Renal cortical epithelial cell (primary cell): ENCODE measurements around the gene CLK2. TPM values are rescaled to one million over a fixed set of nuclear protein-coding genes. Genes with fewer than 3 reads are reported as not detected.
"Not testable (repeated sequence)": the region's sequence is repeated elsewhere in the genome, so short reads cannot be mapped to it uniquely, and the experiment has no call there.

ENCODE experiments used
- DNase-seq: peaks from one replicate; pipeline ENCODE4 v3.0.0-alpha.2; 2011; ENCODE audit warnings: low read depth
- total RNA-seq: library from RNA; depleted of rRNA; stranded (reverse); fragments of >200 nt; gene quantifications from 2 replicates; pipeline ENCODE4 v1.2.3, GENCODE V29; 2014

The CLK2 gene
- total RNA-seq, 1 donor from 2014 or later: 33.1 TPM

DNA sequence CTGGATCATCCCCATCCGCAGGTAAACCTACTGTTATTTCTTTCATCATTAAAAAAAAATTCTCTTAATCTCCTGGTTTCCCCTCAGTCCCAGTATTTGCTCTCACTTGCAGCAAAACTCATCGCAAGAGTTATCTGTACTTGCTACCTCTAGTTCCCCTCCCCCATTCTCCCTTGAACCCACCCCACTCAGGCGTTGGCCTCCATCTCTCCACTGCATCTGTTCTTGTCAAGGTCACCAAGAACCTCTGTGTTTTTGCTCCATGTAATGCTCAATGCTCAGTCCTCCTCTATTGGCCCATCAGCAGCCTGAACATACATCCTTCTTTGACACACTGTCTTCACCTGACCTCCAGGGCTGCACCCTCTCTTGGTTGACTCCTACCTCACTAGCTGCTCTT is 23.4 kb upstream of the CLK2 start:
- no peak for DNase-seq

DNA sequence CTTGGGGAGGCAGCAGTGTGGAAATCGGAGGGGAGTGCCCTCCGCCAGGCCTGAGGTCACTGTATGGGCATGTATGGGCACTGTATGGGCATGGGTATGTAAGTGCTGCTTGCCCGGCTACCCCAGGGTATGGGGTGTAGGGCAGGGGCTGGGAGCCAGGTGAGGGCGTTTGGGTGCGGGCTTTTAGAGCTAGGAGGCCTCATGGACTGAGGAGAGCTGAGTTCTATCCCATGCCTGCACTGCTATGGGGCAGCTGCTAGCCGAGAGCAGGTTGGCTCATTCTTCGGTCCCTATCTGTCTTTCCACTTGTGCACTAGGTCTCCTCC is 22.6 kb upstream of the CLK2 start:
- no peak for DNase-seq

DNA sequence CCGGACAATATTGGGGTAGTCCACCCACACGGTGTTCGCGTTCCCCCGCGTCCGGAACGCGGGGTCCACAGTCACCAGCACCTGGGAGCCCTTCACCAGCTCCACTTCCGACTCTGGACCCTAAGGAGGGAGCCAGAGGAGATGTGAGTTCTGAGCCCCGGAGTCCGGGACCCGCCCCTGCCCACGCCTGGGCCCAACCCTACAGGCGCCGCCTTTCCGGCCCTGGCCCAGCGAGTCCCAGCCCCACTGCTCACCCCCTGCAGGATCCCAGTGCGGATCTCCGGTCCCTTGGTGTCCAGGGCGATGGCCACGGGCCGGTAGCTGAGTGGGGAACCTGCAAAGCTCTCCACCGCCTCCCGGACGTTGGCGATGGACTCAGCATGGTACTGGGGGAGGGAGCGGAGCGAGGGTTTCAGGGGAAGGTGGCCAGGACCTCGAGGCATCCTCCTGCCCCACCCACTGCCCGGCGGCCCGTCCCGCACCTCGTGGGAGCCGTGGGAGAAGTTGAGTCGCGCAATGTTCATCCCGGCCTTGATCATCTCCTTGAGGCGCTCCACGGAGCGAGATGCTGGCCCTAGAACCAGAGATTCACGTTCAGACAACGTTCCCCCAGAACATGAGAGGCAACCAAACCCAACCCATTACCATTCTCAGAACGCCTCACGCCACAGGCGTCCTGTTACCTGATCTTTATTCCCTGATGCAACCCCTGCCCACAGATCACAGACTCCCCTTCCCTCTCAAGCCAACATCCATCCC is 22.1 kb upstream of the CLK2 start:
- no peak for DNase-seq

DNA sequence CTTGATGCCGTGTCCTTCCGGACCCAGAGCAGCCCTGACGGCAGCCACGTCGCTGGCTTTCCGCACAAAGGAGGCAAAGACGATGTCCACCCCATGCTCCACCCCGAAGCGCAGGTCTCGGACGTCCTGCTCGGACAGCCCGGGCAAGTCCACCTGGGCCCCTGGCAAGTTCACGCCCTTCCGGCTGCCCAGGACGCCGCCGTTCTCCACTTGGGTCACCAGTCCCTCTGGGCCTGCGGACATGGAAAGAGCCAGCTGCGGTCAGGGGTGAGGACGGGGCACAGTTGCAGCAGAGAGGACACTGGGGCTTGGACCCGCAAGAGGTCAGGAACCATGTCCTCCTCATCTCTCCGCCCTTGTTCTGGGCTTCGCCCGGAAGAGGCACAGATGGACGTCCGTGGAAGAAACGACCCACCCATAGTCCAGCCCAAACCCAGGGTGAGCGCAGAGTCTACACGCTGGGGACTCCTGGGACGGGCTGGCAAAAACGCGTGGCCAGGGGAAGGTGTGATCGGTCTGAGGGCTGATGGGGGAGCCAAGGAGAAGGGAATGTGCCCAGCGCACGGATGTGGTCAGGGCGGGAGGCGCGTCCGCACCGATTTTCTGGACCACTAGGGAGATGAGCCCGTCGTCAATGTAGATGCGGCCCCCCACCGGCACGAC is 21.3 kb upstream of the CLK2 start:
- no peak for DNase-seq

DNA sequence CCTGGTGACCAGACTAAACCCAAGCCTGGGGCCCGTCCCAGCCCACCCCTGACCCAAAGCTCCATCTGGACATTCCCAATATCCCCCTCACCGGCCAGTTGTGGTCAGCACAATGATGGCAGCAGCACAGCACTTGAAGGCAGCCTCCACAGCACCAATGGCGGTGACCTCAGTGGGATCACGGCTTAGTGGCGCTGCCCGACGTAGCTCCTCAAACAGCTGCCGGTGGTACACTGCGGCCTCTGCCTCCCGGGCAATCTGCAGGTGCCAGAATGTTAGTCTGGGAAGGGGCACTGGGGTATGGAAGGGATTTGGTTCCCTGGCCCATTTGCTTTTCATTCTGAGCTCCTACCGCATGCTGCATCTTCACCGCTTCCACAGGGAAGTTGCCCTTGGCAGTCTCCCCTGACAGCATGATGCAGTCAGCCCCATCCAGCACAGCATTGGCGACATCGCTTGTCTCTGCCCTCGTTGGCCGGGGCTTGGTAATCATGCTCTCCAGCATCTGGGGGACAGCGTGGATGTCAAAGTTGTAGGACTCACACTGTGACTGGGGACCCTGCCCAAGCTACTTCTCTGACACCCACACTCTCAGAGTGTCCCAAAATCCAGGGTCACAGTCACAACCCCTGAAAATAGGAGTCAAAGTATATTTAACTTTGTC is 19.9 kb upstream of the CLK2 start:
- DNase-seq: no peak

DNA sequence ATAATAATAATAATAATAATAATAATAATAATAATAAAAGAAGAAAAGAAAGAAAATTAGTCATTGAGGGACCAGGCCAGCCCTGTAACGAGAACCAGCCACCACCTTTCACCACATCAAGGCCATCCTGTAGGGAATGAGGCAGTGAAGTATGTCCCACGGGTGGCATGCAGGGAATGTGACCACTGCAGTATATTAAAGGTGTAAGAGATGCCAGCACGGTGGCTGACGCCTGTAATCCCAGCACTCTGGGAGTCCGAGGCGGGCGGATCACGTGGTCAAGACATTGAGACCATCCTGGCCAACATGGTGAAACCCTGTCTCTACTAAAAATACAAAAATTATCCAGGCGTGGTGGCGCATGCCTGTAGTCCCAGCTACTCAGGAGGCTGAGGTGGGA is 17.7 kb upstream of the CLK2 start:
- DNase-seq: not testable (repeated sequence)

DNA sequence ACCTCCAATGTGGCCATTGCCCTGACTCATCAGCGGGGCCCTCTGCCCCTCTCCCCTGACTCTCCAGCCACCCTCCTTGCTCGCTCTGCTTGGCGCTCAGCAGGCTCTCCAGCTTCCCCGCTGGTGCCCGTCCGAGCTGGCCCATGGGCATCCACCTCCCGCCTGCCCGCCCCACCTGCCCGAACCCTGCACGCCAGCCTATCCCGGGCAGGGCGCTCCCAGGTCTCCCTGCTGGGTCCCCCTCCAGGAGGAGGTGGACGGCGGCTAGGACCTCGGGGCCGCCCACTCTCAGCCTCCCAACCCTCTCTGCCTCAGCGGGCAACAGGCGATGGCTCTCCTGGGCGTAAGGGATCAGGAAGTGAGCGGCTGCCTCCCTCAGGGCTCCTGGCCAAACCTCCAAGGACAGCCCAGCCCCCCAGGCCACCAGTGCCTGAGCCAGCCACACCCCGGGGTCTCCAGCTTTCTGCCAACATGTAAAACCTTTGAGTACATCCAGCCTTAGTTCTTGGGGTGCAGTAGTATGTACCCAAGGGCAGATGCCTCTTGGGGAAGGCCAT is 14.8 kb upstream of the CLK2 start:
- no peak for DNase-seq

DNA sequence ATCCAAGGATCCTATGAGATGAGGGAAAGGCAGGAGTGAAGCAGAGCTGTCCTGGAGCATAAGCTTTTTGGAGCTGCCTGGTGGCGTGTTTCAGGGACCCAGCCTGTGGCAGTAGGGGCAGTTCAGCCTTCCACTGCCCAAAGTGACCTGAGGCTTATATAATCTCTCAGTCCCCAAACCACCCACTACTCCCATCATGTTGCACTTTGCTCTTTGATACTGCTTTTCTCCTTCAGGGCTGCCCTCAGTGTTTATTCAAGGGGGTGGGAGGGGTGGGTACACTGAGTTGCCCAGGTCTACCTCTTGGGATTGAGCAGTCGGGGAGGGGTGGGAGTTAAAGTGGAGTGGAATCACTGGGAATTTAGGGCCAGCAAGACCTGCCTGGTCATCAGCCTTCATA is 13.2 kb upstream of the CLK2 start:
- DNase-seq: no peak

DNA sequence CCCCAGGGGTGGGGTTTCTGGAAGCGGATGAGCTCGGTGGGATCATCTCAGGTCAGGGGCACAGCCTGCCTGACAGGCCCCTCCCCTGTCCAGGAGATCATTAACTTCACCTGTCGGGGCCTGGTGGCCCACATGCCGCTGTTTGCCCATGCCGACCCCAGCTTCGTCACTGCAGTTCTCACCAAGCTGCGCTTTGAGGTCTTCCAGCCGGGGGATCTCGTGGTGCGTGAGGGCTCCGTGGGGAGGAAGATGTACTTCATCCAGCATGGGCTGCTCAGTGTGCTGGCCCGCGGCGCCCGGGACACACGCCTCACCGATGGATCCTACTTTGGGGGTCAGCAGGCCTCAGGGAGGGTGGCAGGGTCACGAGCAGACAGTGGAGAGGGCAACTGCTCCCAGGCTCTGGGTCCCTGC is 12.3 kb upstream of the CLK2 start:
- DNase-seq: no peak

DNA sequence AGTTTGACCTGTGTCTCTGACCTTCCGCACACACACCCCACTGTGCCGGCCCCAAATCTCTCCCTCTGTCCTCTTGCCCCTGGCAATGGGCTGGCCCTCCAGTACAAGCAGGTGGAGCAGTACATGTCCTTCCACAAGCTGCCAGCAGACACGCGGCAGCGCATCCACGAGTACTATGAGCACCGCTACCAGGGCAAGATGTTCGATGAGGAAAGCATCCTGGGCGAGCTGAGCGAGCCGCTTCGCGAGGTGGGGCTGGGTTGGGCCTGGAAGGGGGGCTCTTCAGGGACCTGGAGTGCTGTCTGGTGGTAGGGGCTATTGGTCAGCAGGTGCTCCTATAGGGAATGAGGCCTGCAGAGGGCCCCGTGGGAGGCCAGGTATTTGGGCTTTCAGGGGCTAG is 11.8 kb upstream of the CLK2 start:
- no peak for DNase-seq

DNA sequence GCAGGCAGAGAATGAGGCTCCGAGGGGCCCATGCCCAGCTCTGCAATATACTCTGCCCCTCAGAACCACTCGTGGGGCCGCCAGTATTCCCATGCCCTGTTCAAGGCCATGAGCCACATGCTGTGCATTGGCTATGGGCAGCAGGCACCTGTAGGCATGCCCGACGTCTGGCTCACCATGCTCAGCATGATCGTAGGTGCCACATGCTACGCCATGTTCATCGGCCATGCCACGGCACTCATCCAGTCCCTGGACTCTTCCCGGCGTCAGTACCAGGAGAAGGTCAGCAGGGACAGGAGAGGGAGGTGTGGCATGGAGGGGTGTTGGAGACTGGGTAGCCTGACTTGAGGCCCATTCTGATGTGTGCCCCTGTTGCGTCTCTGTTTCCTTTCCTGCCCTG is 11.2 kb upstream of the CLK2 start:
- no peak for DNase-seq

DNA sequence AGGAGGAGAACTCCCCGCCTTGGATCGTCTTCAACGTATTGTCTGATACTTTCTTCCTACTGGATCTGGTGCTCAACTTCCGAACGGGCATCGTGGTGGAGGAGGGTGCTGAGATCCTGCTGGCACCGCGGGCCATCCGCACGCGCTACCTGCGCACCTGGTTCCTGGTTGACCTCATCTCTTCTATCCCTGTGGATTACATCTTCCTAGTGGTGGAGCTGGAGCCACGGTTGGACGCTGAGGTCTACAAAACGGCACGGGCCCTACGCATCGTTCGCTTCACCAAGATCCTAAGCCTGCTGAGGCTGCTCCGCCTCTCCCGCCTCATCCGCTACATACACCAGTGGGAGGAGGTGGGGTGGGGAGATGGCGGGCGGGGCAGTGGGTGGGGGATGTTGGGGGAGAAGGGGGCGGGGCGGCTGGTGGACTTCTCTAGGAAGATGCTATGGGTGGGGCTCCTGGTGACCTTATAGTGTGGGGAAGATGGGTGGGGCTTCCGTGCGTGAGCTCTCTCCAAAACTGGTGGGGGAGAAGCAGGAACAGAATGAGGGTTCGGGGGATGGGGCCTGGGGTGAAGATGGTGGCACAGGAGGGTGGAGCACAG is 9.3 kb upstream of the CLK2 start:
- DNase-seq: no peak

DNA sequence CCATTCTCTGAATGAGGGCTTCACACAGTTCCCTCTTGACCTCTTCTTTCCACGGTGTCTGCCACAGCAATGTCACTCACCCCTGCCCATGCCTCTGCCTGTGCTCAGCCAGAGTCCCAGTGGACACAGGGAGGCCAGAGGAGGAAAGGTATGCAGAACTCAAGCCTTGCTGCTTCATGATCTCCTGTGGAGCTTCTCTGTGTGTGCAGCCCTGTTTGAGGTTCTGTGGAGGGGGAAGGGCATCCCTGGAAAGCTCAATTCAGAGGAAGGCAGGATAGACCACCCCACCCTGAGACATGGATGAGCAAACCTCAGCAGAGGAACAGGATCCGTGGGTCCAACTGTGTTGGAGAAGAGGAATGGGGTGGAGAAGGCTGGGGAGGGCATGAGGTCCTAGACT is 6.0 kb upstream of the CLK2 start:
- DNase-seq: no peak

DNA sequence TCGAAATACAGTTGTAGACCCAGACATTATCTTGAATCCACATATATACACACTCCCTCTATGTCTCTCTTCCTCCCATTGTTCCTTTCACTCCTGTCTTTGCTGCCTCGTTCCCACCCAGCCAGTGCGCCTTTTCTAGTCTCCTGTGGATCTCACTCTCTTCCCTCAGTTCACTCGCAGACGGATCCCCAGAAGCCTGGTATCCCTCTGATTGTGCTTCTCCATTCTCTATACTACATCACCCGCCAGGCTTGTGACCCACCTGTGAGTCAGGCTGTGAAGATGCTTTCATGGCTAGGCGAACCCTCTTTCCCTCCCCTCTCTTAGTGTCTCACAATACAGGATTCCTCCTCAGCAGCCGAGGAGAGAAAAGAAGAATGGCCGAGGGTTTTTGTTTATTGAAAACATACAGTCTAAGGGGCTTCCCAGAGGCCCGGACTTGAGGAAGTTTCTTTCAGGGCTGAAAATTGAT is 5.4 kb upstream of the CLK2 start:
- DNase-seq: no peak

DNA sequence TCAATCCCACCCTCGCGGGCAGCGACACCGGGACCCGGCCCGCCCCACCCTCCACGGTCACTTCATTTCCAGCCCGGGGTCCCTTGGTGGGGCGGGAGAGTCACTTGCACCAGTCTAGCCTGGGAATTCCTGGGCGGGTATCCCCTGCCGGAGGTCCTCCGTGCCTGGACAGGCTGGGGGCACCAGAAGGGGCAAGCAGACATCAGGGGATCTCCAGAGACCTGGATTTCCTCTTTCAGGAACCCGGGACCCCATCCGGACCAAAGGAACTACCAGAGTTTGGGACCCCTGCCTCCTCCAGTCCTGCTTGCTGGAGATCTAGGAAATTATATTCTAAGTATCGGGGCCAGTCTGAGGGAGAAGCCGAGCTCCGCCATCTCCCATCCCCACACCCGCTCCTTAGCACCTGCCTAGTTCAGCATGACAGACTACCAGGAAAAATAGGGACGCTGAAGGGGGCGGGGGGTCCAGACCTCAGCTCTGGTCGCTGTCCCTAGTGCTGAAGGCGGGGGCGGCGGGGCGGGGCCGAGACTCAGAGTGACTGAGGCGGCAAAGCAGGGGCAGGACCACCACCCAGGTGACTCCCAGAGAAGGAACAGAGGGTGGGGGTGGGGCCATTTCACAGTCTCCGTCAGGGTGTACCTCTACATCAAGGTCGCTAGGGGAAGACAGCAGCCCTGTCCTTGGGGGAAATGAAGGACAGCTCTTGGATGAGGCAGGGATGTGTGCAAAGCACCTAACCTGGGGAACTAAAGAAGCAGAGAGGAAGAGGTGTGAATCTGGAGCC is 4.8 kb upstream of the CLK2 start:
- DNase-seq: peak; percentile 27

DNA sequence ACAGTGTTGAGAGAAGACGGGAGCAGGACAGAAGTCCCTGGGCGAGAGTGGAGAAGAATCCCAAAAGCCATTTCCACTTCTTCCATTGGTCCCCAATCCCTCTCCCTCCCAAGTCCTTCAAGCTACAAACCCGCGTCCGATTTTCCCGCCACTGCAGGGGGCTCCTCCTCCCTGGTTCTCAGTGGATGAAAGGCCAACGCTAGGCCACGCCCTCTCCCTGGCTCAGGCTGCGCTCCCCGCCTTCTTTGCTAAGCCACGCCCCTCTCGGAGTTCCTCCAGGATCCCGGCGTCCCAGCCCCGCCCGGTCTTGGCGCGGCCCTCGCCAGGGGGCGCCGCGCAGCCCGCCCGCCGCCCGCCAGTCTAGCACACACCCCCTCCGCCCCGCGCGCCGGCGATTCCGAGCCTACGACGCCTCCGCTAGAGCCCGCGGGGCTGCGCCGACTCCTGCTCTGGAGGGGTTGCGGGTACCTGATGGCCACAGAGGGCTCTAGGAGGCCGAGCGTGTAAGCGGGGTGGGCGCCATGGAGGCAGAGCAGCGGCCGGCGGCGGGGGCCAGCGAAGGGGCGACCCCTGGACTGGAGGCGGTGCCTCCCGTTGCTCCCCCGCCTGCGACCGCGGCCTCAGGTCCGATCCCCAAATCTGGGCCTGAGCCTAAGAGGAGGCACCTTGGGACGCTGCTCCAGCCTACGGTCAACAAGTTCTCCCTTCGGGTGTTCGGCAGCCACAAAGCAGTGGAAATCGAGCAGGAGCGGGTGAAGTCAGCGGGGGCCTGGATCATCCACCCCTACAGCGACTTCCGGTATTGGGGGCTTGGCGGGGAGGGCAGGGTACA is 4.0 kb upstream of the CLK2 start, which contains the start of gene HCN3:
TSS of gene HCN3 (plus strand) at position 394 of the 832 bp plus-strand sequence. CDS start at position 522, 128 bp downstream.
- DNase-seq: peak; percentile 88

DNA sequence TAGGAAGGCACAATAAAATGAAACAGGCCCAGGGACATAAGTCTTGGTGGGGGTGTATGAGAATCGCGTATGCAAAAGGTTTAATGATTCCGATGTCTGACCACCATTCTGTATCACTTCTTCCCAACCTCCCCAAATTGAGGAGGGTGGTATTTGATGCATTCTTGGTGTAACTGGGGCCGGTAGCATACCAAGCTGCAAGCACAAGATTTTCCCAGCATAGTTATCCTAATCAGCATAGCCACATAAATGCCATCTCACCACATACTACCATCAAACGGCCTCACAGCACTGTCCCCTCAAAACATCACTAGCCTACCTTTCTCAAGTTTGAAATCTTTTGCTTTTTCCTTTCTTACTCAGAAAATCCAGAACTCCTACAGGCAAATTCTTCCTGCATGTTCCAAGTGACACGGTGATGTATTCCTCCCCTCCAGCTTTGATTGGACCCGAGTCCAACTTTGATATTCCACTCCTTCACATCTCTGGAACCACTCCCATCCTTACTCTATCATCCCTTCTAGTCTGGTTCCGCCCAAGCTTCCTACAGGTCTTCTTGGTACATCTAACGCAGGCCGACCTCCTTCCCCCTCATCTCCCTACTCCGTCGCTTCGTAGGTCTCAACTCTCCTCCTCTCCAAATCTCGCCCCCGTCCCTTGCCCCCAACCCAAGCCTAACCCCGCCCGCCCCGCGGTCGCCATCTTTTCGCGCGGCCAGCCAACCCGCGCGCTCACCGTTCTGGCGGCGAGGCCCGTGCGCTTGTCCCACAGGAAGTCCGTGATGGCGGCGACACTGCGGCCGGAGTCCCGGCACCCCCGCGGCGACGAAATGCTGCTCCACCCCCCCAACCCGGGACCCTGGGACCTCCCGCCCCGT is 600 bp downstream of the CLK2 start:
- peak; percentile 61 for DNase-seq

DNA sequence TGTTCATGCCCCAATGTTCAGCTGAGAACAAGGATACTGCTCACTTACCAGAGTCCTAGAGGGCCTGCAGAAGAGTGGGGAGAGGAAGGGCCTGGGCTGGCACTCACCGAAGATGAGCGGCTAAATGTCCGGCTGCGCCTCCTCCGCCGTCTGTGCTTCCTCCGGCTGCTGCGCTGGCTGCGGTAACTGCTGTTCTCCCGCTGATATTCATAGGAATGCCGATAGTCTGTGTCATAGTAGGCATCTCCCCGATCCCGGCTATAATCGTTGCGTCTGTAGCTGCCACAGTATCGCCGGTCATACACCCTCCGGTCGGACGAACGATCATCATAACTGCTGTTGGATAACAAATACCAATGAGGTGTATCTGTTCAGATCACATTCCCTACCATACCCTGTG is 3.9 kb downstream of the CLK2 start:
- DNase-seq: no peak

DNA sequence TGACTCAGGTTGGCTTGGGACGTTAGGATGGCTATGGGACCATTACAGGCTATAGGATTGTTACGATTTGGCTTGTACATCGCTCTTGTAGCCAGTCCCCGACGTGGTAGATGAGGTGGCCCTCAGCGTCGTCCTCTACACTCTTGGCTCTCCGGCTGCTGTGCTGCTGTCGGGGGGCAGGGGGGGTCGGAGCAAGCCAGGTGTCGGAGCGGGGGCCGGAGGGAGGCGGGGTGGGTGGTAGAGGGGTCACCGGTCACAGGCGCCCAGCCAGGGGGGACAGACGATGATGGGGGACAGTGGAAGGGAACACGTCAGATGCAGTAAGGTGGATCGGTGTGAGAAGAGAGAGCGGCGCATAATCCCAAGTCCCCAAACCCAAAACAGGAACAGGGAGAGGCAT is 4.7 kb downstream of the CLK2 start:
- DNase-seq: no peak

DNA sequence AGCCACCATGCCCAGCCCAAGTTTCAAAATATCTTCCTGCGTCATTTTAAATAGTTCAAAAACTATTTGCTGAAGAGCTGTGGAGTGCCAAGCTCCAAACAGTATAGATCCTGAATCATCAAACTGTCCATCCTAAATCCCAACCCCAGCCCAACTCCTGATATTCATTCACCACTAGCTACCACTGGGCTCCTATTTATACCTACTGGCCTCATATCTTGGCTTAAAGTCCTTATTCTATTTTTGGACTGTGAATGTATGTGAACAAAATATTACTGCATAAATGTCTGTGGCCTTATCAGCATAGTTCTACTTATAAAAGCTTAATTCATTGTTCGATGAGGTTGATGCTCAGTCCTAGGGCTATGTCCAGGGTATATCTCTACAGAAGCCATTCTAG is 5.9 kb downstream of the CLK2 start:
- no peak for DNase-seq
